WTC11 (cell line): Measurements from ENCODE around the gene PBX3. TPM values are rescaled to one million over a fixed set of nuclear protein-coding genes. Genes with fewer than 3 reads are reported as not detected.

Experiments
- ATAC-seq: fragments of 200-7000 bp; cut with Tn5 transposase; 2 replicates; pipeline ENCODE4 v1.10.0; 2021; ENCODE audit warnings: mild to moderate bottlenecking, moderate library complexity
- CTCF ChIA-PET: fragments of 300-600 bp; sonication (Branson Sonifier 250); formaldehyde crosslinking; loops from one replicate; lab custom pipeline; 2021; ENCODE audit warnings: antibody characterized with exemption; lab: Charles Lee
- POLR2A ChIA-PET: fragments of 350-600 bp; sonication (Branson Sonifier 250); formaldehyde crosslinking; loops from one replicate; lab custom pipeline; 2021; ENCODE audit warnings: antibody characterized with exemption; lab: Charles Lee
- DNase-seq: peaks from one replicate; pipeline ENCODE4 v3.0.0; 2021; ENCODE audit warnings: low spot score
- H3K27ac Mint-ChIP-seq: 2 replicates; pipeline ENCODE4 v1.8.0; 2021; ENCODE audit warnings: mixed read lengths
- H3K27me3 Mint-ChIP-seq: 2 replicates; pipeline ENCODE4 v1.8.0; 2021; ENCODE audit warnings: low read depth, mild to moderate bottlenecking, moderate library complexity, mixed read lengths
- H3K36me3 Mint-ChIP-seq: 2 replicates; pipeline ENCODE4 v1.8.0; 2021; ENCODE audit warnings: mixed read lengths
- H3K4me1 Mint-ChIP-seq: 2 replicates; pipeline ENCODE4 v1.8.0; 2022; ENCODE audit warnings: mixed read lengths
- H3K4me3 Mint-ChIP-seq: 2 replicates; pipeline ENCODE4 v1.8.0; 2021; ENCODE audit warnings: mild to moderate bottlenecking, moderate library complexity, mixed read lengths
- H3K9me3 Mint-ChIP-seq: 2 replicates; pipeline ENCODE4 v1.8.0; 2021; ENCODE audit warnings: mixed read lengths
- CBFB ChIP-seq: sonication (generic); formaldehyde crosslinking; IDR thresholded peaks from 2 replicates; pipeline ENCODE4 v1.8.1; 2022; ENCODE audit warnings: mild to moderate bottlenecking, low read depth, missing genetic modification reagents
- ESRRA ChIP-seq: sonication (generic); formaldehyde crosslinking; IDR thresholded peaks from 2 replicates; pipeline ENCODE4 v1.8.1; 2022; ENCODE audit warnings: mild to moderate bottlenecking, missing genetic modification reagents, borderline replicate concordance
- FOXK1 ChIP-seq: sonication (generic); formaldehyde crosslinking; IDR thresholded peaks from 2 replicates; pipeline ENCODE4 v1.8.0; 2022; ENCODE audit warnings: mild to moderate bottlenecking, moderate library complexity, missing genetic modification reagents
- FOXP1 ChIP-seq: sonication (generic); formaldehyde crosslinking; IDR thresholded peaks from 2 replicates; pipeline ENCODE4 v1.8.0; 2022; ENCODE audit warnings: missing genetic modification reagents, mild to moderate bottlenecking, moderate library complexity, borderline replicate concordance
- KAT7 ChIP-seq: sonication (generic); formaldehyde crosslinking; IDR thresholded peaks from 2 replicates; pipeline ENCODE4 v1.8.1; 2023; ENCODE audit warnings: missing genetic modification reagents, mild to moderate bottlenecking, borderline replicate concordance
- MXD4 ChIP-seq: fragments of 250-450 bp; sonication (Bioruptor Pico); IDR thresholded peaks from 2 replicates; pipeline ENCODE4 v1.8.0; 2021; ENCODE audit warnings: mild to moderate bottlenecking, moderate library complexity, borderline replicate concordance
- NR1H2 ChIP-seq: sonication (generic); formaldehyde crosslinking; IDR thresholded peaks from 2 replicates; pipeline ENCODE4 v1.9.0; 2021; ENCODE audit warnings: mild to moderate bottlenecking, moderate library complexity, missing genetic modification reagents
- RELA ChIP-seq: sonication (generic); formaldehyde crosslinking; IDR thresholded peaks from 2 replicates; pipeline ENCODE4 v1.8.1; 2022; ENCODE audit warnings: missing genetic modification reagents, mild to moderate bottlenecking, borderline replicate concordance
- SMAD4 ChIP-seq: sonication (generic); formaldehyde crosslinking; IDR thresholded peaks from 2 replicates; pipeline ENCODE4 v1.8.0; 2022; ENCODE audit warnings: mild to moderate bottlenecking, missing genetic modification reagents
- SP1 ChIP-seq: sonication (generic); formaldehyde crosslinking; conservative IDR thresholded peaks from 2 replicates; pipeline ENCODE4 v1.8.1; 2022; ENCODE audit warnings: missing genetic modification reagents
- TEAD1 ChIP-seq: sonication (generic); formaldehyde crosslinking; IDR thresholded peaks from 2 replicates; pipeline ENCODE4 v1.8.0; 2022; ENCODE audit warnings: mild to moderate bottlenecking, missing genetic modification reagents
- total RNA-seq: library from RNA; stranded (reverse); gene quantifications from 3 replicates; pipeline ENCODE4 v1.2.3, GENCODE V29; 2021
- TF ChIP-seq, protein P1 (sequence below): fragments of 250-450 bp; sonication (Bioruptor Pico); IDR thresholded peaks from 2 replicates; pipeline ENCODE4 v1.9.0; 2021; ENCODE audit warnings: mild to moderate bottlenecking
- TF ChIP-seq, protein P2 (sequence below): sonication (generic); formaldehyde crosslinking; IDR thresholded peaks from 2 replicates; pipeline ENCODE4 v1.8.1; 2022; ENCODE audit warnings: low read depth, mild to moderate bottlenecking, moderate library complexity, missing genetic modification reagents, borderline replicate concordance
- TF ChIP-seq, protein P3 (sequence below): sonication (generic); formaldehyde crosslinking; IDR thresholded peaks from 2 replicates; pipeline ENCODE4 v1.8.1; 2023; ENCODE audit warnings: mild to moderate bottlenecking, missing genetic modification reagents, moderate library complexity
- TF ChIP-seq, protein P4 (sequence below): sonication (generic); formaldehyde crosslinking; IDR thresholded peaks from 2 replicates; pipeline ENCODE4 v1.8.0; 2022; ENCODE audit warnings: mild to moderate bottlenecking, missing genetic modification reagents
- TF ChIP-seq, protein P5 (sequence below): sonication (generic); formaldehyde crosslinking; IDR thresholded peaks from 2 replicates; pipeline ENCODE4 v1.8.1; 2022; ENCODE audit warnings: low read depth, missing genetic modification reagents, borderline replicate concordance
- TF ChIP-seq, protein P6 (sequence below): fragments of 250-450 bp; sonication (Bioruptor Pico); IDR thresholded peaks from 2 replicates; pipeline ENCODE4 v2.1.2; 2022; ENCODE audit warnings: mild to moderate bottlenecking, moderate library complexity
- TF ChIP-seq, protein P7 (sequence below): fragments of 250-450 bp; sonication (Bioruptor Pico); IDR thresholded peaks from 2 replicates; pipeline ENCODE4 v1.8.0; 2021; ENCODE audit warnings: mild to moderate bottlenecking

The PBX3 gene
- total RNA-seq, 1 experiment from 2014 or later = 48.5 TPM

DNA sequence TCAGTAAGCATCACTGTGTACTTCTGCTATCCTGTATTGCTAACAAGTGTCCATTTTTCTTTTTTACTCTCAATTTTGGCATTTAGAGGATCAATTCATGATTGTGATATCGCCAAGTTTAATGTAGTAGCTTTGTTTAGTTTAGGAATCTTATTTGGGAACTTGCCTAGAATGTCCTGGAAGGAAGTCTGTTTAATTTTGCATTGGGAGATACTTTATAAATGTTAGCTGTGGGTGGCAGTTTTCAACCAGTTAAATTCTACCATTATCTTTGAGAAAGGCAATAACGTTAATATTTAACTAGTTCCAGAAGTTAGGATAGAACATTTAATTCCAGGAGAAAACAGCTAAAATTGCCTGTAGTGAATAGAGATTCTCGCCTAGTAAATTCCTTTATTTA lies 78.6 kb downstream of the PBX3 start:
- ChIA-PET POLR2A (no interaction called here), CTCF (no interaction called here)
- H3K4me3 Mint-ChIP-seq = no peak overlapping the region
- ATAC-seq (no peak), DNase-seq (no peak)
- H3K27ac Mint-ChIP-seq = 0 out of 2 replicates have a peak overlapping the region, but pooled peaks have one; percentile 75
- H3K9me3 Mint-ChIP-seq = no peaks in the 10 kb centered on the region
- no peaks in the 10 kb centered on the region for H3K36me3 Mint-ChIP-seq
- TF ChIP-seq, protein P1, sequence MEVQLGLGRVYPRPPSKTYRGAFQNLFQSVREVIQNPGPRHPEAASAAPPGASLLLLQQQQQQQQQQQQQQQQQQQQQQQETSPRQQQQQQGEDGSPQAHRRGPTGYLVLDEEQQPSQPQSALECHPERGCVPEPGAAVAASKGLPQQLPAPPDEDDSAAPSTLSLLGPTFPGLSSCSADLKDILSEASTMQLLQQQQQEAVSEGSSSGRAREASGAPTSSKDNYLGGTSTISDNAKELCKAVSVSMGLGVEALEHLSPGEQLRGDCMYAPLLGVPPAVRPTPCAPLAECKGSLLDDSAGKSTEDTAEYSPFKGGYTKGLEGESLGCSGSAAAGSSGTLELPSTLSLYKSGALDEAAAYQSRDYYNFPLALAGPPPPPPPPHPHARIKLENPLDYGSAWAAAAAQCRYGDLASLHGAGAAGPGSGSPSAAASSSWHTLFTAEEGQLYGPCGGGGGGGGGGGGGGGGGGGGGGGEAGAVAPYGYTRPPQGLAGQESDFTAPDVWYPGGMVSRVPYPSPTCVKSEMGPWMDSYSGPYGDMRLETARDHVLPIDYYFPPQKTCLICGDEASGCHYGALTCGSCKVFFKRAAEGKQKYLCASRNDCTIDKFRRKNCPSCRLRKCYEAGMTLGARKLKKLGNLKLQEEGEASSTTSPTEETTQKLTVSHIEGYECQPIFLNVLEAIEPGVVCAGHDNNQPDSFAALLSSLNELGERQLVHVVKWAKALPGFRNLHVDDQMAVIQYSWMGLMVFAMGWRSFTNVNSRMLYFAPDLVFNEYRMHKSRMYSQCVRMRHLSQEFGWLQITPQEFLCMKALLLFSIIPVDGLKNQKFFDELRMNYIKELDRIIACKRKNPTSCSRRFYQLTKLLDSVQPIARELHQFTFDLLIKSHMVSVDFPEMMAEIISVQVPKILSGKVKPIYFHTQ (CRISPR knock-in tag) = no peak
- TF ChIP-seq, protein P2, sequence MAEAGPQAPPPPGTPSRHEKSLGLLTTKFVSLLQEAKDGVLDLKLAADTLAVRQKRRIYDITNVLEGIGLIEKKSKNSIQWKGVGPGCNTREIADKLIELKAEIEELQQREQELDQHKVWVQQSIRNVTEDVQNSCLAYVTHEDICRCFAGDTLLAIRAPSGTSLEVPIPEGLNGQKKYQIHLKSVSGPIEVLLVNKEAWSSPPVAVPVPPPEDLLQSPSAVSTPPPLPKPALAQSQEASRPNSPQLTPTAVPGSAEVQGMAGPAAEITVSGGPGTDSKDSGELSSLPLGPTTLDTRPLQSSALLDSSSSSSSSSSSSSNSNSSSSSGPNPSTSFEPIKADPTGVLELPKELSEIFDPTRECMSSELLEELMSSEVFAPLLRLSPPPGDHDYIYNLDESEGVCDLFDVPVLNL = no peak
- no peak for TF ChIP-seq FOXP1 (CRISPR knock-in tag)
- TF ChIP-seq, protein P3, sequence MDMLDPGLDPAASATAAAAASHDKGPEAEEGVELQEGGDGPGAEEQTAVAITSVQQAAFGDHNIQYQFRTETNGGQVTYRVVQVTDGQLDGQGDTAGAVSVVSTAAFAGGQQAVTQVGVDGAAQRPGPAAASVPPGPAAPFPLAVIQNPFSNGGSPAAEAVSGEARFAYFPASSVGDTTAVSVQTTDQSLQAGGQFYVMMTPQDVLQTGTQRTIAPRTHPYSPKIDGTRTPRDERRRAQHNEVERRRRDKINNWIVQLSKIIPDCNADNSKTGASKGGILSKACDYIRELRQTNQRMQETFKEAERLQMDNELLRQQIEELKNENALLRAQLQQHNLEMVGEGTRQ (CRISPR knock-in tag) = no peak
- TF ChIP-seq, protein P4, sequence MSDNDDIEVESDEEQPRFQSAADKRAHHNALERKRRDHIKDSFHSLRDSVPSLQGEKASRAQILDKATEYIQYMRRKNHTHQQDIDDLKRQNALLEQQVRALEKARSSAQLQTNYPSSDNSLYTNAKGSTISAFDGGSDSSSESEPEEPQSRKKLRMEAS = no peak
- no peak for TF ChIP-seq CBFB (CRISPR knock-in tag)
- no peak for TF ChIP-seq MXD4 (CRISPR knock-in tag)
- no peak for TF ChIP-seq ESRRA (CRISPR knock-in tag)
- TF ChIP-seq, protein P5, sequence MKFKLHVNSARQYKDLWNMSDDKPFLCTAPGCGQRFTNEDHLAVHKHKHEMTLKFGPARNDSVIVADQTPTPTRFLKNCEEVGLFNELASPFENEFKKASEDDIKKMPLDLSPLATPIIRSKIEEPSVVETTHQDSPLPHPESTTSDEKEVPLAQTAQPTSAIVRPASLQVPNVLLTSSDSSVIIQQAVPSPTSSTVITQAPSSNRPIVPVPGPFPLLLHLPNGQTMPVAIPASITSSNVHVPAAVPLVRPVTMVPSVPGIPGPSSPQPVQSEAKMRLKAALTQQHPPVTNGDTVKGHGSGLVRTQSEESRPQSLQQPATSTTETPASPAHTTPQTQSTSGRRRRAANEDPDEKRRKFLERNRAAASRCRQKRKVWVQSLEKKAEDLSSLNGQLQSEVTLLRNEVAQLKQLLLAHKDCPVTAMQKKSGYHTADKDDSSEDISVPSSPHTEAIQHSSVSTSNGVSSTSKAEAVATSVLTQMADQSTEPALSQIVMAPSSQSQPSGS = no peak
- no peak for TF ChIP-seq SP1 (CRISPR knock-in tag)
- no peak for TF ChIP-seq SMAD4 (CRISPR knock-in tag)
- no peak for TF ChIP-seq NR1H2
- no peak for TF ChIP-seq TEAD1 (CRISPR knock-in tag)
- TF ChIP-seq RELA (CRISPR knock-in tag) = no peak
- no peak for TF ChIP-seq KAT7
- no peaks in the 10 kb centered on the region for H3K27me3 Mint-ChIP-seq
- H3K4me1 Mint-ChIP-seq = 0 out of 2 replicates have a peak, but pooled peaks cover 2% of the 10 kb centered on the region

DNA sequence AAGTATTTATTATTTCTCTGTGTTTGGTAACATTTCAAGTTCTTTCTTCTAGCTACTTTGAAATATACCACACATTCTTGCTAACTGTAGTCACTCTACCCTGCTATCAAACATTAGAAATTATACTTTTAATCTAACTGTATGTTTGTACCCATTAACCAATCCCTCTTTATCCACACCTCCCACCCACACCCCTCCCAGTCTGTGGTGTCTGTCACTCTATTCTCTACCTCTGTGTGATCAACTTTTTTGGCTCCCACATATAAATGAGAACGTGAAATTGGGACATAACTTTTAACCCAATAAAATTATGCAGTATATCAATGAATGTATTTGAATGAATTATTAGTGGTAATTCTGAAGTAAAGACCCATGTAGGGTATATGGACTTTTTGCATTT lies 79.7 kb downstream of the PBX3 start:
- ATAC-seq (no peak), DNase-seq (no peak)
- no peak overlapping the region for H3K4me3 Mint-ChIP-seq
- no peaks in the 10 kb centered on the region for H3K9me3 Mint-ChIP-seq
- no peaks in the 10 kb centered on the region for H3K36me3 Mint-ChIP-seq
- 0 out of 2 replicates have a peak, but pooled peaks cover 2% of the 10 kb centered on the region for H3K4me1 Mint-ChIP-seq
- CTCF ChIA-PET = no interaction called here
- no peak for TF ChIP-seq FOXK1 (CRISPR knock-in tag)
- TF ChIP-seq, protein P6, sequence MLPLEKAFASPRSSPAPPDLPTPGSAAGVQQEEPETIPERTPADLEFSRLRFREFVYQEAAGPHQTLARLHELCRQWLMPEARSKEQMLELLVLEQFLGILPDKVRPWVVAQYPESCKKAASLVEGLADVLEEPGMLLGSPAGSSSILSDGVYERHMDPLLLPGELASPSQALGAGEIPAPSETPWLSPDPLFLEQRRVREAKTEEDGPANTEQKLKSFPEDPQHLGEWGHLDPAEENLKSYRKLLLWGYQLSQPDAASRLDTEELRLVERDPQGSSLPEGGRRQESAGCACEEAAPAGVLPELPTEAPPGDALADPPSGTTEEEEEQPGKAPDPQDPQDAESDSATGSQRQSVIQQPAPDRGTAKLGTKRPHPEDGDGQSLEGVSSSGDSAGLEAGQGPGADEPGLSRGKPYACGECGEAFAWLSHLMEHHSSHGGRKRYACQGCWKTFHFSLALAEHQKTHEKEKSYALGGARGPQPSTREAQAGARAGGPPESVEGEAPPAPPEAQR = no peak
- TF ChIP-seq, protein P7, sequence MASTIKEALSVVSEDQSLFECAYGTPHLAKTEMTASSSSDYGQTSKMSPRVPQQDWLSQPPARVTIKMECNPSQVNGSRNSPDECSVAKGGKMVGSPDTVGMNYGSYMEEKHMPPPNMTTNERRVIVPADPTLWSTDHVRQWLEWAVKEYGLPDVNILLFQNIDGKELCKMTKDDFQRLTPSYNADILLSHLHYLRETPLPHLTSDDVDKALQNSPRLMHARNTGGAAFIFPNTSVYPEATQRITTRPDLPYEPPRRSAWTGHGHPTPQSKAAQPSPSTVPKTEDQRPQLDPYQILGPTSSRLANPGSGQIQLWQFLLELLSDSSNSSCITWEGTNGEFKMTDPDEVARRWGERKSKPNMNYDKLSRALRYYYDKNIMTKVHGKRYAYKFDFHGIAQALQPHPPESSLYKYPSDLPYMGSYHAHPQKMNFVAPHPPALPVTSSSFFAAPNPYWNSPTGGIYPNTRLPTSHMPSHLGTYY (CRISPR knock-in tag) = no peak
- TF ChIP-seq, protein P1 (CRISPR knock-in tag) = no peak
- H3K27me3 Mint-ChIP-seq = no peaks in the 10 kb centered on the region
- POLR2A ChIA-PET = no interaction called here
- H3K27ac Mint-ChIP-seq = no peak overlapping the region
